Measurements from ENCODE around the gene RAB30.

GRCh38 chr11:82994604-82995230, 77.0 kb downstream of the RAB30 start:
- TF ChIP-seq CTCF (IDR thresholded peaks at IDR 0.05; ENCODE audit: low read depth, low read length) (no peak), EZH2phosphoT487 (IDR thresholded peaks at IDR 0.05; ENCODE audit: low read depth) (no peak)
